GM18499 (cell line): ENCODE data around the gene TLE3.

Experiments used
- ATAC-seq: cut with Tn5 transposase; IDR thresholded peaks from one replicate; pipeline ENCODE4 v1.9.1; 2021; ENCODE audit warnings: moderate number of reproducible peaks; ENCODE audit not compliant: insufficient read depth, unreplicated experiment

The TLE3 gene

GRCh38 chr15:70066004-70066403, 31.7 kb downstream of the TLE3 start:
- ATAC-seq, result no peak

- ATAC-seq, result no peak
Observed at GRCh38 chr15:70065006-70065722, 32.6 kb downstream of the TLE3 start.

DNA sequence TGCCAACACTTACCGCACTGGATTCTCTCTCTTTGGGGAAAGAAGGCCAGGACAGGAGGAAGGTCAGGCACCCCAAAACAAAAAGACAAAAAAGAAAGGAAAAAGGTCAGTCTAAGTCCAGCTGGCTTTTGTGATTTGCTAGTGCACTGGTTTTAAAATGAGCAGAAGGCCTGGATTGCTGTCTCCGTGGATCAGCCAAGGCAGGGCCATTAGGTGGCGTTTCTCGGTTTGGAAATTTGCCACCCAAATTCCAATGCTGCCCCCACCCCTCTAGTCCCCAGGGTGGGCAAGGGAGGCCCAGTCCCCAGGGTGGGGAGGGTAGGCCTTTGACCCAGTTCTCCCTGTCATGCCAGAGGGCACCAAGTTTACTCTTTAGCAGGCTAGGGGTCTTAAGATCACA, 33.3 kb downstream of the TLE3 start:
- ATAC-seq, result no peak

DNA sequence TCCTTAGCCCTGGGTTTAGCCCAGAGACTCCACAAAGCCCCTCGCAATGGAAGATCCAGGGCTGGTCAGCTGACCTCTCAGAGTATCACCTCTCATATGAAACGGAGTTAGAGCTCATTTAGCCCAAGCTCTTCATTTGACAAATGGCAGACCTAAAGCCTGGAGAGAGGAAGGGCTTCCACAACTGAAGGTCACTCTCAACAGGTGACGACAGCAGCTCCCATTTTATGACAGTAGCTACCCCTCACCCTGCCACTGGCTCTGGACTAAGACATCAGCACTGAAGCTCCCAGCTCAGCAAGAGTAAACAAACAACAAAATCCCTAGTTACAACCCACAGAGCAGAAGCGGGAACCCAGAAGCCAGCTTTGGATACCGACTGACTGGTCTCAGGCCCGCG, 33.7 kb downstream of the TLE3 start:
- ATAC-seq, result no peak

DNA sequence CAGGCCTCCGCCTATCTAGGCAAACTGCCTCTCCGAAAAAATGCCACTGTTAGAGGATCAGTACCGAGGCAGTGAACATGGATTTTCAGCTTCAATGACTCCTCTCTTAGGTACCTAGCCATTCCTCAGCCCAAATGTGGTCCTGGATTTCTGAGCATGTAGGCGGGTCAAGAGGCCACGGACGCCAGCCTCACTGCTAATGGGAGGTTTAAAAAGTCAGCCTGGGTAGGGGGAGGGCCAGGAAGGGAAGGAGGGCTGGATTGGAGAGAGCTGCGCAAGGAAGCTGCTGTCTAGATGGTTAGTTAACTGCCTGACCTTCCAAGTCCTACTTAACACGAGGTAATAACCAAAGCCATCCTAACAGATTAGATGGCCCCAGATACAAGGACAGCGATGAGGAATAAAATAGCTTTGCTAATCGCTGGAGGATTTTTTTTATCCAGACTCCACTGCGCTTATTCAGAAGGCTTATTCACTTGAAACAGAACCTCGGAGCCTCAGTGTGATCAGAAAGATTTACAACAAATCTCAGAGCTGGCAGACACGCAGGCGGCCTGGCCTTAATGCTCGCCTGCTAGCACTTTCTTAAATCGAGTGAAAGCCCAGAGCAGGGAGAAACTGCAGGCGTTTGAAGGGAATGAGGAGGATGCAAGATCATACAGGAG, 34.3 kb downstream of the TLE3 start:
- ATAC-seq, result no peak

GRCh38 chr15:70062321-70062956, 35.3 kb downstream of the TLE3 start:
- no peak for ATAC-seq

- ATAC-seq, result no peak
Observed at GRCh38 chr15:70061696-70062270, 35.9 kb downstream of the TLE3 start.

DNA sequence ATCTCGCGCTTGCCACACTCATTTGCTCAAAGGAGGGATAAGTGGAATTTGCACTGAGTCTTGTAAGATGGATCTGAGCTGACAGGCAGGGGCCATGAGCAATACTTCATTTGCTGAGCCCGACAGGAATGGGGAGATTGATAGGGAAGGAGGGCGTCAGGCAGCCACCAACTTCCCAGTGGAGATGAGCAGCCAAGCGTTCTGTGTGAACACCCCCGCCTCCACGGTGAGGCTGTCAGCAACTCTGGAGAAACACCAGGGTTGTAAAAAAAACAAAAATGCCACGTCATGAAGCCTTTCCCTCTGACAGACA, 36.8 kb downstream of the TLE3 start:
- no peak for ATAC-seq

- no peak for ATAC-seq
Observed at GRCh38 chr15:70060214-70060992, 37.3 kb downstream of the TLE3 start.

GRCh38 chr15:70059476-70060213, 38.1 kb downstream of the TLE3 start:
- ATAC-seq, result no peak

GRCh38 chr15:70058642-70059360, 38.9 kb downstream of the TLE3 start:
- ATAC-seq, result no peak

GRCh38 chr15:70057931-70058641, 39.6 kb downstream of the TLE3 start:
- no peak for ATAC-seq

GRCh38 chr15:70056091-70056680, 41.5 kb downstream of the TLE3 start:
- no peak for ATAC-seq

DNA sequence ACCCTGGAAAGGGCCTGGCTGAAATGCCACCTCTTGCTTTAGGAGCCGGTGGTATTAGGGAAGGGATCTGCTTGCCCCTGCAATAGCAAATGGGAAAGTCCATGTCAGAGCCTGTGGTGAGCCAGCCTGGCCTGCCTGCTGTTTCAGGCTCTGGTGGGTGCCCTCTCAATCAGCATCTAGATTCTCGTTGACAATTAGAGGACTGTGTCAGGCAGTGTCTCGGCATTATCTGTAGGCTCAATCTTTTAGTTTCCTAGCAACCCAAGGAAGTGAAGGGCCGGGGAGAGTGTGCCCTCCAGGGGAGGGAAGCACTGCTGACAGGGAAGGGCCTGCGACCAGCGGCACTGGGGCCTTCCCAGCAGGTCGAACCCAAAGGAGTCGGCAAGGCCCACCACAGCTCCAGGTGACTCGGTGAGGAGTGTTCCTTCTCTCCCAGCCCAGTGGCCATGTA, 42.1 kb downstream of the TLE3 start:
- ATAC-seq, result no peak

DNA sequence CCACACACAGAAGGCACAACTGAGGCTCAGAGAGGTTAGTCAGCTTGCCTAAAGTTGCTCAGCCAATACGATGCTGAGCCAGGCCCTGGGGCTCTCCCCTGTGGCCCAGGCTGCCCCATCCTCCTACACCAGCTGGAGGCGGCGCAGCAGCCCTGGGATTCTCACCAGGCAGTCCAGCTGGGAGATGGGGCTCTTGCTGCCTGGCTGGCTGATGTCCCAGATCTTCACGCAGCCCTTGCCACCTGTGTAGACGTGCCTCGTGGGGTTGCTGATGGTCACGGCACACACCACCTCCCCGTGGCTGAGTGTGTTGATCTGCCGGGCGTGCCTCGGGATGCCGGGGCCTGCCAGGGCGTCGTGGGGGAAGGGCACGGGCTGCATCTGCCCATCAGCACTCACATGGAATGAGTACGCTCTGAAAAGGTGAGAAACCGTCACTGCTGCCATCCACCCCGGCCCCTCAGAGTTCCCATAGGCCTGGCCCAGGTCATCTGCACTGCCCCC, 42.8 kb downstream of the TLE3 start:
- ATAC-seq, result no peak

GRCh38 chr15:70054366-70054765, 43.4 kb downstream of the TLE3 start:
- no peak for ATAC-seq

DNA sequence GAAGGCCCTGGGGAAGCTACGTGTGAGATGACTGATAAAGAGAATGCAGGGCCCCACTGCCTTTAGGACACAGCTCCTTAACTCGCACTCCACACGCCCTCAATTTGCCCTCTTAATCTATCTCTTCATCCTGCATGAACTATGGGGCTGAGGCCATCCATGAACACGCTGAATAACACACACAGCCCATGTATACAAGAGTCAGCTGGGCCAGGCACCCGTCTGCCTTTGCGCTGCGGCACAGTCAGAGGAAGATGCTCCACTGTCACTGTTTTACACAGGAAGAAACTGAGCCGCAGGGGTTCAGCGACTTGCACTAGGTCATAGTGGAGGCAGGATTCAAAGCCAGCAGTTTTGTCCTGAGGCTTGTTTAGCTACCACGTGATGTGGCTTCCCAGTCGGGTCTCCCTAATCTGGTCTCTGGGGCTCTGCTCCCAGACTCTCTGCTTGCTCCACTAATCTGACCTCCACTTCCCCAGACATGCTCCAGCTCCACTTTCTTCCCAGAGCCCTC, 43.9 kb downstream of the TLE3 start:
- ATAC-seq, result no peak
